ENCODE data around the gene PEMT.

The PEMT gene

DNA sequence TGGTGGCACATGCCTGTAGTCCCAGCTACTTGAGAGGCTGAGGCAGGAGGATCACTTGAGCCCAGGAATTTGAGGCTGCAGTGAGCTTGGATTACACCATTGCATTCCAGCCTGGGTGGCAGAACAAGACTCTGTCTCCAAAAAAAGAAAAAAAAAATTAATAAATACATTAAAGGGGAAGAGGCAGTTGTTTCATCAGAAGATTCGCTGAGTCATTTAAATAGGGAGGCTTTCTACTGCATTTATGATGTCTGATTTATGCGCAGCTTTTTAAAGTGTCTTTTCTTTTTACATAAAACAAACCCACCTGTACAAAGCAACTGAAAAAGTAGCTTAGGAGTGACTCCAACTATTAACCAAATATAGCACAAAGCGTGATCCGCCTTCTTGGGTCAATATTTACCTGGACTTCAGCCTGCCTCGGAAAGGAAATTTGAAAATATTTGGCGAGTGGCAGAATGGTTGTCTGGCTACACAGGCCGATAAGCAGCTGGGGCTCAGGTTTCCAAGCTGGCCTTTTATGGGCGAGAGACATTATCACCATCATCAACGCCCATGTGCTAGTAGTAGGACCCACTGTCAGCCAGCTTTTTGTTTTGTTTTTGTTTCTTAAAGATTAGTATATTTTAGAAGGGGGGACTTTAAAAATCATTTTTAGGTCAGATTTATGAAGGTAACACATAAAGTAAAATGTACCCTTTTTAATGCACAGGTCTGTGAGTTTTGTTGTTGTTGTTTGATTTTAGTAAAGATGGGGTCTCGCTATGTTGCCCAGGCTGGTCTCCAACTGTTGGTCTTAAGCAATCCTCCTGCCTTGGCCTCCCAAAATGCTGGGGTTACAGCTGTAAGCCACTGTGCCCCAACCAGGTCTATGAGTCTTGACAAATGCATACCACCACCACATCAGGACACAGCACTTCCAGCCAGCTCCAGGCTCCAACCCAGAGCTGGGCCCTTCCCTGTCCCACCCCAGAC is 52.8 kb downstream of the PEMT start:
- Histone ChIP-seq H3K4me2 (ENCODE audit: low read length) (no peak overlapping the region), H2AFZ (ENCODE audit: low read length) (no peak overlapping the region), H3K4me1 (ENCODE audit: insufficient read depth, low read length, severe bottlenecking) (no peaks in the 10 kb centered on the region), H3F3A (ENCODE audit: insufficient read depth, low read length) (no peaks in the 10 kb centered on the region), H3K27me3 (ENCODE audit: insufficient read depth, low read length) (peaks cover 7% of the 10 kb centered on the region; the same call in 1 of the 2 replicates), H3K36me3 (ENCODE audit: insufficient read depth, low read length) (no peaks in the 10 kb centered on the region), H3K9me2 (ENCODE audit: low read depth, low read length) (no peaks in the 10 kb centered on the region), H3K79me2 (ENCODE audit: insufficient read depth, low read length) (no peaks in the 10 kb centered on the region), H3K9ac (ENCODE audit: low read length) (no peak overlapping the region), H3K9me3 (ENCODE audit: low read length) (no peaks in the 10 kb centered on the region), H4K20me1 (ENCODE audit: insufficient read depth, low read length) (no peaks in the 10 kb centered on the region), H3K27ac (ENCODE audit: low read depth, low read length, poor library complexity, severe bottlenecking) (no peak overlapping the region), H3K4me3 (ENCODE audit: low read depth, low read length, poor library complexity, severe bottlenecking) (no peak overlapping the region)
- TF ChIP-seq EZH2 (IDR thresholded peaks at IDR 0.05; ENCODE audit: borderline replicate concordance, low read length), result no peak
- TF ChIP-seq, protein P1, sequence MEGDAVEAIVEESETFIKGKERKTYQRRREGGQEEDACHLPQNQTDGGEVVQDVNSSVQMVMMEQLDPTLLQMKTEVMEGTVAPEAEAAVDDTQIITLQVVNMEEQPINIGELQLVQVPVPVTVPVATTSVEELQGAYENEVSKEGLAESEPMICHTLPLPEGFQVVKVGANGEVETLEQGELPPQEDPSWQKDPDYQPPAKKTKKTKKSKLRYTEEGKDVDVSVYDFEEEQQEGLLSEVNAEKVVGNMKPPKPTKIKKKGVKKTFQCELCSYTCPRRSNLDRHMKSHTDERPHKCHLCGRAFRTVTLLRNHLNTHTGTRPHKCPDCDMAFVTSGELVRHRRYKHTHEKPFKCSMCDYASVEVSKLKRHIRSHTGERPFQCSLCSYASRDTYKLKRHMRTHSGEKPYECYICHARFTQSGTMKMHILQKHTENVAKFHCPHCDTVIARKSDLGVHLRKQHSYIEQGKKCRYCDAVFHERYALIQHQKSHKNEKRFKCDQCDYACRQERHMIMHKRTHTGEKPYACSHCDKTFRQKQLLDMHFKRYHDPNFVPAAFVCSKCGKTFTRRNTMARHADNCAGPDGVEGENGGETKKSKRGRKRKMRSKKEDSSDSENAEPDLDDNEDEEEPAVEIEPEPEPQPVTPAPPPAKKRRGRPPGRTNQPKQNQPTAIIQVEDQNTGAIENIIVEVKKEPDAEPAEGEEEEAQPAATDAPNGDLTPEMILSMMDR (IDR thresholded peaks at IDR 0.05; ENCODE audit: low read length), result no peak

DNA sequence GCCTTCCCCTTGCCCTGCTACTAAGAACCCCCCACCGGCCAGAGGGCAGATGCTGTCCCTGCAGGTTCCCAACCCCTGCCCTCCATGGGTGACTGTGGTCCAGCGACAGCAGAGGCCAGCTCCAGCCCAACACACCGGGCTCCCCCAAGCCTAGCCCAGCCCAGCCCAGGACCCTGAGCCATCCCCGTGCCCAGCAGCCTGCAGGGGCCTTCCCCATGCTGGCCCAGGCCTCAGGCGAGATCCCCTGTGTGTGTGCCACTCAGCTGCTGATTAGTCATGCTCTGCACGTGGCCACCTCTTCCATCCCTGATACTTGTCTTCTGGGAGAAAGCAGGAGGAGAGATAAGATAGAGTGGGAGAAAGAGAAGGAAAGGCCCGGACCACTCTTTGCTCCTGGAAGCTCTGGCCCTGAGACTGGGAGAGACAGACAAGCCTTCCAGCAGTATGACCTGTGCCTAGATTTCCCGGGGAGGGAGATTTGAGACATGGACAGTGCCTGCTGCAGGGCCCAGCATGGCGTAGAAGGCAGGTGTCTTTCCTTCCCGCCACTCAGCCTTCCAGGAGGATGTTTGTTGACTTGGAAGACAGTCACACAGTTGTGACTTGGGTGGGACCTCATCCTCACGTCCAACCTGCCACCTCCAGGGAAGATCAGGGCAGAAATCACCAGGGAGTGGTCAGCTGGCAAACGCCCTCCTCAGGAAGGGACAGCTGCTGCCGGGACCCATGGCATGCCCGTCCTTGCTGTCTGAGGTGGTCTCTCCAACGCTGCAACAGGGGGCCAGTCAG is 54.0 kb downstream of the PEMT start:
- Histone ChIP-seq H3K9me3 (ENCODE audit: low read length) (no peaks in the 10 kb centered on the region), H3K9me2 (ENCODE audit: low read depth, low read length) (no peaks in the 10 kb centered on the region), H3K79me2 (ENCODE audit: insufficient read depth, low read length) (no peaks in the 10 kb centered on the region), H3K4me3 (ENCODE audit: low read depth, low read length, poor library complexity, severe bottlenecking) (no peak overlapping the region), H3K27ac (ENCODE audit: low read depth, low read length, poor library complexity, severe bottlenecking) (no peak overlapping the region), H3K4me2 (ENCODE audit: low read length) (no peak overlapping the region), H4K20me1 (ENCODE audit: insufficient read depth, low read length) (no peaks in the 10 kb centered on the region), H3F3A (ENCODE audit: insufficient read depth, low read length) (no peaks in the 10 kb centered on the region), H3K36me3 (ENCODE audit: insufficient read depth, low read length) (no peaks in the 10 kb centered on the region), H3K9ac (ENCODE audit: low read length) (no peak overlapping the region), H3K4me1 (ENCODE audit: insufficient read depth, low read length, severe bottlenecking) (no peaks in the 10 kb centered on the region), H2AFZ (ENCODE audit: low read length) (no peak overlapping the region), H3K27me3 (ENCODE audit: insufficient read depth, low read length) (peaks cover 7% of the 10 kb centered on the region; the same call in 1 of the 2 replicates)
- TF ChIP-seq EZH2 (IDR thresholded peaks at IDR 0.05; ENCODE audit: borderline replicate concordance, low read length), result no peak
- TF ChIP-seq, protein P1 (IDR thresholded peaks at IDR 0.05; ENCODE audit: low read length), result no peak

DNA sequence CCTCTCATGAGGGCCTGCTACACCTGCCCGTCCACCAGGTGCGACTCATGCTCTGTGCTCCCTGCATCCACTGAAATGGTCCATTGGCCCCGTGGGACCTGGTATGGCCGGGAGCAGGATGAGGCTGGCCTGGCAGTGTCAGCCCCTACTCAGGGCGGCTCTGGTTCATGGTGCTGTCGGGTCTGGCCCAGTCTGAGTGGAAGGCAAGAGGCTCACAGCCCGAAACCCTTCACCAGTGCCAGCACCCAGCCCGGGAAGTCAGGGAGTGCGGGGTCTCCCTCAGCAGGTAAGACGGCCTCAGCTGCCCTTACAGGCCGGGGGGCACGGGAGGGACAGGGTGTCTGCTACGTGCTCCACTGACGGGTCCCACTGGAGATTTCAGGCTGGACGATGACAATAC is 54.8 kb downstream of the PEMT start:
- no peak overlapping the region for H2AFZ ChIP-seq (ENCODE audit: low read length)
- no peaks in the 10 kb centered on the region for H3F3A ChIP-seq (ENCODE audit: insufficient read depth, low read length)
- no peaks in the 10 kb centered on the region for H3K9me2 ChIP-seq (ENCODE audit: low read depth, low read length)

More for the DNA sequence above, 54.8 kb downstream of the PEMT start:
- Histone ChIP-seq H3K27ac (ENCODE audit: low read depth, low read length, poor library complexity, severe bottlenecking) (no peak overlapping the region), H3K9ac (ENCODE audit: low read length) (no peak overlapping the region), H3K9me3 (ENCODE audit: low read length) (no peaks in the 10 kb centered on the region), H3K4me3 (ENCODE audit: low read depth, low read length, poor library complexity, severe bottlenecking) (no peak overlapping the region), H3K79me2 (ENCODE audit: insufficient read depth, low read length) (no peaks in the 10 kb centered on the region), H3K36me3 (ENCODE audit: insufficient read depth, low read length) (no peaks in the 10 kb centered on the region), H3K4me2 (ENCODE audit: low read length) (no peak overlapping the region), H3K27me3 (ENCODE audit: insufficient read depth, low read length) (peaks cover 7% of the 10 kb centered on the region; the same call in 1 of the 2 replicates), H4K20me1 (ENCODE audit: insufficient read depth, low read length) (no peaks in the 10 kb centered on the region), H3K4me1 (ENCODE audit: insufficient read depth, low read length, severe bottlenecking) (no peaks in the 10 kb centered on the region)
- no peak for TF ChIP-seq EZH2 (IDR thresholded peaks at IDR 0.05; ENCODE audit: borderline replicate concordance, low read length)
- TF ChIP-seq, protein P1 (IDR thresholded peaks at IDR 0.05; ENCODE audit: low read length), result no peak
